Posterior cingulate gyrus (tissue), 11 donors: ENCODE measurements around the gene GRK1.
"Not testable (repeated sequence)": the region's sequence is repeated elsewhere in the genome, so short reads cannot be mapped to it uniquely, and the experiment has no call there.

Source experiments
- DNase-seq, 10 donors: peaks; one replicate each; pipeline versions ENCODE4 v3.0.0 to v3.0.0-alpha.2; 2020 to 2021; ENCODE audit warnings: mixed read lengths in 3 of 10
- intact Hi-C: fragments of 100-400 bp; cut with DNase I; formaldehyde crosslinking; loops from one replicate; pipeline ENCODE4 v1.15.1; 2023

Gene GRK1

GRCh38 chr13:113750554-113751399 lies 83.8 kb downstream of the GRK1 start:
- DNase-seq: peak in 1 of 10 donors; percentile 49
- intact Hi-C loops: no loop called here

DNA sequence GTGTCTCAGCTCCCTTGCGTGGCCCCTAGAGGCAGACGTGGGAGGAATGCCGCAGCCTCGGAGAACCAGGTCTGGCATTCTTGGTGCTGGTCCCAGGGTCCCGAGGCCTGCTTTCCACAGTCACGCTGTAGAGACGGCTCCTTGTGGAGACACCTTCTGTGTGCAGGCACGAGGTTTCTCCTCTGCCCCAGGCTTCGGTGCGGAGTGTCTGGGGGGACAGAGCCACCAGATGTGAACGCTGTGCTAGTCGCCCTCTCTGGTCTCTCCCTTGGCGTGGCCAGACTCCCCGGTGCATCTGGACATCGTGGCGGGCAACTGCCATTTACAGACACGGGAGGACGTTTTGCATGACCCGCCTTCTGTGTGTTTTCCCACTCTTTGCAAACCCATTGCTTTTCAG lies 84.5 kb downstream of the GRK1 start:
- peak in 3 of 10 donors; percentile 64 to 76 (median 76) for DNase-seq

GRCh38 chr13:113752211-113752986 lies 85.4 kb downstream of the GRK1 start:
- peak in 4 of 10 donors; percentile 26 to 90 (median 86) for DNase-seq
- intact Hi-C loops: not testable (repeated sequence)

More for the DNA sequence above, 84.5 kb downstream of the GRK1 start:
- intact Hi-C loops: no loop called here

GRCh38 chr13:113753171-113753570 lies 86.2 kb downstream of the GRK1 start:
- intact Hi-C loops: no loop called here
- DNase-seq: peak in 2 of 10 donors; percentile 50 to 58

- intact Hi-C loops: no loop called here
- DNase-seq: peak in 1 of 10 donors; percentile 73
Observed at GRCh38 chr13:113754242-113754641, 87.2 kb downstream of the GRK1 start.

GRCh38 chr13:113754691-113755090 lies 87.7 kb downstream of the GRK1 start:
- DNase-seq: peak in 2 of 10 donors; percentile 57 to 77
- intact Hi-C loops: no loop called here

DNA sequence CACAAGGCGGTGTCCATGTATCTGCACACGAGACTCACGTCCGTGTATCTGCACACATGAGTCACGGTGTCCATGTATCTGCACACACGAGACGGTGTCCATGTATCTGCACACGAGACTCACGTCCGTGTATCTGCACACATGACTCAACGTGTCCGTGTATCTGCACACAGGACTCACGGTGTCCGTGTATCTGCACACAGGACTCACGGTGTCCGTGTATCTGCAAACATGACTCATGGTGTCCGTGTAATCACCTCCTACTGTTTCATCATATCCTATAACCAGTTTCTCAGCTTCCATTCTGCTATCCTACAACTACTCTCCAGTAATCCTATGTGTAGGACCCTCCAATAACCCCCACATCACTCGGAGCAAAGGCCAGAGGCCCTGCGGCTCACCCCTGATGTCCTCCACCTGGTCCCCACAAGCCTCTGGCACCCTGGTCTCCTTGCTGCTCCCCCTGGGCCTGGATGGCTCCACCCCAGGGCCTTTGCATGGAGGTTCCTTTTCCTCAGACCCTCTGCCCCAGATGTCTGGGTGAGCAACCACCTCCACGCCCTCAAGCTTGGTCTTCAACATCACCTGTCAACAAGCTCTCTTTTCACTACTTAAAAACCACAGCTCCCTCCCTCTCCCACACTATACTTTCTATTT lies 89.5 kb downstream of the GRK1 start:
- peak in 1 of 10 donors; percentile 48 for DNase-seq
- intact Hi-C loops: no loop called here

DNA sequence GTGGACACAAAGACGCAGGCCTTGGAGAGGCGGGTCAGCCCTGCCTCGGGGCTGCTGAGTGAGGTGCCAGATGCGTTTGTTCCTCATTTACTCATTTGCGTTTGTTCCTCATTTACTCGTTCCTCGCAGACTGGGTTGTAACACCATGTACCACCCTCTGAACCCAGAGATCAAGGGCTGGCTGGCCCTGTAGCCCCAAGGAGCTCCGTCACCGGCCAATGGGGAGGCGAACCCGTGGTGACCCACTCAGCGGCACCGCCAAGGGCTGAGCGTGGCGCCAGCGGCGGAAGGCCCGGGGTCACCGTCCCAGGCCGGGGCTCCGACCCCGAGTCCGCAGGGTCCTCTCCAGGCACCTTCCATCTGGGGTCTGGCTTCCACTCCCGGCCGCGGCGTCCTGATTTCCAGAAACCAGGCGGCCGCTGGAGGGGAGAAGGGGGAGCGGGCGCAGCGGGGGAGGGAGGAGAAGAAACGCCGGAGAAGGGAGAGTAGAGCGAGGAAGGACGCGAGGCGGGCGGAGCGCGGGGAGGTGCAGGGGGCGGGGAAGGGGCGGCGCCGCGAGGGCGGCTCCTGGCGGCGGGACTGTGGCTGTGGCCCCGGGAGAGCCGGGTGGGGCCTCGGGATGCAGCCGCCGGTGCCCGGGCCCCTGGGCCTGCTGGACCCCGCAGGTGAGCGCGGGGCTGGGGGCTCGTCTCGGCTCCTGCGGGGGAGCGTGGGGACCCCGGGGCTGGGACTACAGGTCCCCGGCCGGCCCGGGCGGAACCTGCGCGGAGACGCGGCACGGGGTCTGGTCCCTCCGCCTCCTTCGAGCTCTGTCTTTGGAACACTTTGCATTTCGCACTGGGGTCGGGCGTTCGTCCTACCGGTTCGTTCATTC lies 91.9 kb downstream of the GRK1 start, which contains the start of gene TMEM255B:
Gene TMEM255B, plus strand, starts transcription at position 576 of the 874 bp plus-strand sequence. Its CDS starts 44 bp downstream, at position 620.
- intact Hi-C loops: no loop called here
- peak; percentile 65 to 95 (median 74) for DNase-seq

DNA sequence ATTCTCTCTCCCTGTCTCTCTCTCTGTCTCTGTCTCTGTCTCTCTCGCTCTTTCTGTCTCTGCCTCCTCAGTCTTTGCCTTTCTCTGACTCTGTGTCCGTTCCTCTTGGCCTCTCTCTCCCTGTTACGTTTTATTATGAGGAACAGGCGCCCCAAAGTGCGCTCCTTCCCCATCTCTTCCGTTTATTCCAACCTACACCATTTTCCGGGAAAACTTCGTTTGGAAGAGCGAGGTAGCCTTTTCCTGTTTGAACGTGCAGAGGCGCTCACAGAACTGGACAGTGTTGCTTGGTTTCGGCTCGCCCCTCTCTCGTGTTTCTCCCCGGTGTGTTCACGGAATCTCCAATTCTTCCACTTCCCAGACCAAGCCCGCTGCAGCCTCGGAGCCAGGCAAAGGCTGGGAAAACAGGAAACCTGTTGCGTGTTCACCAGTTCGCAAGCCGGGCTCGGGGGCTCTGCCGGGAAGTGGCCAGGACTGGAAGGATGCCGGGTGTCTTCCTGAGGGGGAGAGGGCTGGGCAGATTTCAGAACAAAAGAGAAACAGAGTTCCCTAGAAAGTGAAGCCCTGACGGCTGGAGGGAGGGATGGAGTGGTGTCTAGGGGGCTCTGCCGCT lies 92.6 kb downstream of the GRK1 start:
- peak in 2 of 10 donors; percentile 16 to 85 for DNase-seq
- intact Hi-C loops: no loop called here

DNA sequence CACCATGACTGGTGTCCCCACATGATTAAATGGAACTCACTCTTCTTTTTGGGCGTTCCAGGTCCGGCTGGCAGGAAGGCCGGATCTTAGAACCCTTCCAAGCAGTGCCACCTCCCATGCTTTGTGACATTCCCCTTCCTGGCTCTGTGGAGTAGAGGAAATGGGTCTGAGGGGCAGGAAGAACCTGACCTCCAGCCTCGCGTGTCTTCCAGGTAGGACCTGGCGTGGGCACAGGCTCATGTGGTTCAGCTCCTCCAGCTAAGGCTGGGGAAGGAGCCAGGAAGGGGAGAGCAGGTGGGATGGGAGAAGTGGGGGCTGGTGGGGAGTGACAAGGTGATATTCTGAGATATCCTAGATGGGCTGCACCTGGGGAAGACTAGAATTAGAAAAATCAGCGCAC lies 94.1 kb downstream of the GRK1 start:
- DNase-seq: no peak
- intact Hi-C loops: no loop called here

- DNase-seq: no peak
- intact Hi-C loops: no loop called here
Observed at GRCh38 chr13:113762075-113762474, 95.1 kb downstream of the GRK1 start.

DNA sequence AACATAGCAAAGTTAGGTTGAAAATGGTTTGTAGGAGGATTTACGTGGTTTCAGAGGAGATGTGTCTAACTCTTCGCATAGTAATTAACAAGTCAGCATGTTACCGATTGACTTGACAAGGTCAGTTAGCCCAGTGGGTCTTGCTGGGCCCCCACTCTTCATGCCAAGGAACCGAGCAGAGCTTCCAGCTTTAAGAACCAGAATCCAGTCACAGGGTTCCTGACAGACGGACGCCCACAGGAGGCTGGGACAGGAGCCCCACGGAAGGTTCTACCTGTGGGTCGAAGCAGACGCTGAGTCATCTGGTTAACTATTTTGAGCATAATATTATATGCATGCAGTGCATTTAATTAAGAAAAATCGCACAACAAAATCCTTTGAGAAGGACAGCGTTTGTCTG lies 95.5 kb downstream of the GRK1 start:
- intact Hi-C loops: no loop called here
- no peak for DNase-seq

- intact Hi-C loops: no loop called here
- DNase-seq: peak in 1 of 10 donors; percentile 82
Observed at GRCh38 chr13:113763254-113763653, 96.2 kb downstream of the GRK1 start.

- intact Hi-C loops: no loop called here
- DNase-seq: peak in 1 of 10 donors; percentile 74
Observed at GRCh38 chr13:113763961-113764792, 97.2 kb downstream of the GRK1 start.

- no peak for DNase-seq
- intact Hi-C loops: no loop called here
Observed at GRCh38 chr13:113764793-113765563, 98.0 kb downstream of the GRK1 start.

GRCh38 chr13:113765564-113765910 lies 98.5 kb downstream of the GRK1 start:
- intact Hi-C loops: no loop called here
- no peak for DNase-seq

DNA sequence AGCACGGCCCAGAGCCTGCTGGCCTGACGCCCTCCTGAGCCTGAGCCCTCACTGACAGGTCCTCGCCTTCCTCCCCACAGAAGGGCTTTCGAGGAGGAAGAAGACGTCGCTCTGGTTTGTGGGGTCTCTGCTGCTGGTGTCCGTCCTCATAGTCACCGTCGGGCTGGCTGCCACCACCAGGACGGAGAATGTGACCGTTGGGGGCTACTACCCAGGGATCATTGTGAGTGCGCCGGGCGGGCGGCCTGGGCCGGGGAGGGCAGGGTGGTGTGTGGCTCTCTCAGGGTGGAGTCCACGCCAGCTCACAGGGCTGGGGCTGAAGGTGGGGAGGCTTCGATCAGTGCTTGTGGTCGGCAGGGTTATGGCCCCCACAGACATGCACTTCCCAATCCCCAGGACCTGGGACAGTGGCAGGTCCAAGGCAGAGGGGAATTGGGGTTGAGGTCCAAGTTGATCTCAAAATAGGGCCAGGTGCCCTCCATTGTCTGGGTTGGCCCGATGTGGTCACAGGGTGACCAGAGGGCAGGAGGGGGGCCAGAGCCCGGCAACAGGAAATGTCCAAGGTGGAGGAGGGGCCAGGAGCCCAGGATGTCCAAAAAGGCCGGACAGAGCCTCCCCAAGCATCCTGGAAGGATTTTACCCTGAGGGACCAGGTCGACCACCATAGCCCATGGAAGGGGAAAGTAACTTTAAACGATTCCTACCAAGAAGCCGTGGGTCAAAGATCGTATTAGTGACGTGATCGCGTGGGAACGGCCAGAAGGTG lies 99.2 kb downstream of the GRK1 start:
- intact Hi-C loops: no loop called here
- DNase-seq: no peak
